Sciatic nerve (tissue), 2 donors: ENCODE results near the gene WRAP73. TPM values are rescaled to one million over a fixed set of nuclear protein-coding genes. Genes with fewer than 3 reads are reported as not detected.
"Not testable (repeated sequence)": the region's sequence is repeated elsewhere in the genome, so short reads cannot be mapped to it uniquely, and the experiment has no call there.

ENCODE experiments used
- ATAC-seq: fragments of 200-7000 bp; cut with Tn5 transposase; one replicate; pipeline ENCODE4 v1.9.1; 2020; ENCODE audit warnings: mild to moderate bottlenecking, moderate library complexity
- DNase-seq: peaks from one replicate; pipeline ENCODE4 v3.0.0-alpha.2; 2020; ENCODE audit warnings: low spot score
- intact Hi-C: fragments of 100-400 bp; cut with DNase I; formaldehyde crosslinking; loops from one replicate; pipeline ENCODE4 v1.14.2; 2022
- total RNA-seq: library from RNA; stranded (reverse); fragmentation: NEBNext Ultra II Directional; extraction: Animal tissue kit (Norgen Biotek cat#: 25700); gene quantifications from one replicate; pipeline ENCODE4 v1.2.1, GENCODE V29; 2021
- donor health status: DM: no; HTN: no; CAD: no.
- donor health status: DM: no; HTN: no; CAD: no.

Gene WRAP73
- total RNA-seq, 1 donor from 2014 or later: 18.9 TPM

DNA sequence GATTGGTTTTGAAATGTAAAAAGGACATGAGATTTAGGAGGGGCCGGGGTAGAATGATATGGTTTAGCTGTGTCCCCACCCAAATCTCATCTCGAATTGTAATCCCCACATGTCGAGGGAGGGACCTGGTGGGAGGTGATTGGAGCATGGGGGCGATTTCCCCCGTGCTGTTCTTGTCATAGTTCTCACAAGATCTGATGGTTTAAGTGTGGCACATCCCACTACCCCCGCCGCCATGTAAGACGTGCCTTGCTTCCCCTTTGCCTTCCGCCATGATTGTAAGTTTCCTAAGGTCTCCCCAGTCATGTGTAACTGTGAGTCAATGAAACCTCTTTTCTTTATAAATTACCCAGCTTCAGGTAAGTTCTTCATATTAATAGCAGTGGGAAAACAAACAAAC, 27.8 kb downstream of the WRAP73 start:
- intact Hi-C loops, ATAC-seq, DNase-seq: not testable (repeated sequence)

DNA sequence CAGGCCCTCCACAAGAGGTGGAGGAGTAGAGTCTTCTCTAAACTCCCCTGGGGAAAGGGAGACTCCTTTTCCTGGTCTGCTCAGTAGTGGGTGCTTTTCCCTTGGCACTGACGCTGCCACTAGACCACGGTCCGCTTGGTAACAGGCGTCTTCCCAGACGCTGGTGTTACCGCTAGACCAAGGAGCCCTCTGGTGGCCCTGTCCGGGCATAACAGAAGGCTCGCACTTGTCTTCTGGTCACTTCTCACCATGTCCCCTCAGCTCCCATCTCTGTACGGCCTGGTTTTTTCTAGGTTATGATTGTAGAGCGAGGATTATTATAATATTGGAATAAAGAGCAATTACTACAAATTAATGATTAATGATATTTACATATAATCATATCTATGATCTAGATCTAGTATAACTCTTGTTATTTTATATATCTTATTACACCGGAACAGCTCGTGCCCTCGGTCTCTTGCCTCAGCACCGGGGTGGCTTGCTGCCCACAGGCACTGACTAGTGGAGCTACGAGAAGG, 28.7 kb downstream of the WRAP73 start:
- not testable (repeated sequence) for ATAC-seq
- intact Hi-C loops: loop anchor here (1.0 kb wide), 1 partner anchor 55 kb away; no protein-coding TSS in a partner anchor

DNA sequence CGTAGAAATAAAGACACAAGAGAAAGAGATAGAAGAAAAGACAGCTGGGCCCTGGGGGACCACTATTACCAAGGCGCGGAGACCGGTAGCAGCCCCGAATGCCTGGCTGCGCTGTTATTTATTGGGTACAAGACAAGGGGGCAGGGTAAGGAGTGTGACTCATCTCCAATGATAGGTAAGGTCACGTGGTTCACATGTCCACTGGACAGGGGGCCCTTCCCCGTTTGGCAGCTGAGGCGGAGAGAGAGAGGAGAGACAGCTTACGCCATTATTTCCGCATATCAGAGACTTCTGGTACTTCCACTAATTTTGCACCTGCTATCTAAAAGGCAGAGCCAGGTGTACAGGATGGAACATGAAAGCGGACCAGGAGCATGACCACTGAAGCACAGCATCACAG, 29.2 kb downstream of the WRAP73 start:
- DNase-seq: no peak
- ATAC-seq: no peak
- intact Hi-C loops: loop anchor here (1.0 kb wide), 1 partner anchor 54 kb away; no protein-coding TSS in a partner anchor

More for the DNA sequence above, 28.7 kb downstream of the WRAP73 start:
- DNase-seq: not testable (repeated sequence)

DNA sequence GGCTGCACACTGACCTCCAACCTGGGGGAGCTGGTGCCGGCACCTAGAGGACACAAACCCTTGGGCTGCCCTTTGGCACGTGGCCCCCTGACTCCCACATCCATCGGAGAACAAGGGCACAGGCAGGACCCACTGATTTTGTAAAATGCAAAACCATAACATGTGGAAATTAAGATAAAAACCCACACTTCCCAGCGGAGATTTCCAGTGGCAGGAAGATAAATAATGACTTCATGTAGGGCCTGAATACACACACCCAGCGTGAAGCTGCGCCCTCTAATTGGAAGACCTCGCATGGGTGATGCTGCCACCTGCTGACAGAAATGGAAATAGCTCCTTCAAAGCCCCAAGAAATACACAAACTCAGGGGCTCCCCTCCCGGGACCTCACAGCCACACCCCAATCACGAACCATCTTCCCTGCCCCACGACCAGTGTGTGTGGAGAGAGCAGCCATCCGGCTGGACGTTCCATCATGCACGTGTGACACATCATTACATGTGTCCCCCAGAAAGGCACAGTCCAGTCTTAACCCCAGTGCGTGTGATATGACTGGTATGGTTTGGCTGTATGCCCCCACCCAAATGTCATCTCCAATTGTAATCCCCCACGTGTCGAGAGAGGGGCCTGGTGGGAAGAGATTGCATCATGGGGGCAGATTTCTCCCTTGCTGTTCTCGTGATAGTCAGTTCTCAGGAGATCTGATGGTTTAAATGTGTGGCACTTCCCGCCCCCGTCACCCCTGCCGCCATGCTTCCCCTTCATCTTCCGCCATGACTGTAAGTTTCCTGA, 30.8 kb downstream of the WRAP73 start:
- intact Hi-C loops: loop anchor here (5.0 kb wide), 1 partner anchor 127 kb away; no protein-coding TSS in a partner anchor
- DNase-seq (peak; percentile 88), ATAC-seq (peak; percentile 82)

DNA sequence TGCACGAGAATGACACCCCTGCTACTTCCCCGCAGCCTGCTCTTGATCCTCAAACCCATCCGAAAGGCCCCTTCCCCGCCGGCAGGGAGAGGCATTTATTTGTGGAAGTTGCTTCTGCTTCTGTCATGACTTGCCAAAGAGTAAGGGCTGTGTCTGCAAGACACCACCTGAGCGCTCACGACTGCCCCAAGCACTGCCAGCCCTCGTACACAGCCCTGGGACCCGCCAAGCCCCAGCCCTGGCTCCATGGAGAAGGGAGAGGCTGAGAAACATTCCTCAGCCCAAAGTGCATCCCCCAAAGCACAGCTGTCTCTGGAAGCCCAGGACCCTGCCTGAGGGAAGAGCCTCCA, 31.4 kb downstream of the WRAP73 start:
- intact Hi-C loops: loop anchor here (5.0 kb wide), 1 partner anchor 126 kb away; no protein-coding TSS in a partner anchor
- no peak for DNase-seq
- peak; percentile 13 for ATAC-seq

DNA sequence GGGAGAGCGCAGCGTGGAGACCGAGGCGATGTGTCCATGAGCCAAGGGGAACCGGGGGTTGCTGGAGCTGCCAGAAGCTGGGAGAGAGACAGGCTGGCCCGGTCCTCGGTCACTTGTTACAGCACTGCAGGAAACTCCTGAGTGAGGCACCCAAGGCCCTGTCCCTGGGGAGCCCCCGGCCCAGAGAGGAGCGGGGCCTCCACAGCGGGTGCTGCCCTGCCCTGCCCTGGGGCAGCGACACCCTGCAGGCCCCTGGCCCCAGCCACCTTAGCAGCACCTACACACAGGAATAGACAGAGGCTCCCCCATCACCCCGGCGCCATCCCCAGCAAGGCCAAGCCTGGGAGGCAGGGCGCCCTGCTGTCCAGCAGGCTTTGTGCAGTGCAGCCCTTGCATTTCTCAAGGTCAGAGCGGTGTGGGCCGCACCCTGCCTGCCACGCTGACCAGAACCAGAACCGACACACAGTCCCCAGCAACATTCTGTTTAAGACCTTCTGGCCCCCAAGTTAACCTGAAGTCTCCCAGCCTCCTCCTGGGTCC, 32.0 kb downstream of the WRAP73 start:
- DNase-seq: no peak
- no peak for ATAC-seq
- intact Hi-C loops: loop anchor here (5.0 kb wide), 1 partner anchor 126 kb away; no protein-coding TSS in a partner anchor

DNA sequence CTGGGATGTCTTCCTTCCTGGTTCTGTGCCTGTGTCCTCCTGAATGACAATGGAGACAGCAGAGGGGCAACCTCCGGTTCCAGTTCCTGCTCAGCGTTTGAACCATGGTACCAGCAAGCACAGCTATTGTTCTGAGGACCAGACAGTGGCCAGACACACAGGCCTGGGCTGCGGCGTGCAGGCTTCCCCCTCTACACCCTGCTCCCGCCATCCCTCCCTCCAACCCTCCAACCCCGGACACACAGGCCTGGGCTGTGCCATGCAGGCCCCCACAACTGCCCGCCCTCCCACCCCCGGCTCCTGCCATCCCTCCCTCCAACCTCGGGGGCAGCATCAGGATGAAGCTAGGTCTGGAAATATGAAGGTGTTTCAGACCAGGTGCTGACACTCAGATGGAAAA, 33.0 kb downstream of the WRAP73 start:
- intact Hi-C loops: loop anchor here (5.0 kb wide), 1 partner anchor 125 kb away; no protein-coding TSS in a partner anchor
- DNase-seq (no peak), ATAC-seq (no peak)

DNA sequence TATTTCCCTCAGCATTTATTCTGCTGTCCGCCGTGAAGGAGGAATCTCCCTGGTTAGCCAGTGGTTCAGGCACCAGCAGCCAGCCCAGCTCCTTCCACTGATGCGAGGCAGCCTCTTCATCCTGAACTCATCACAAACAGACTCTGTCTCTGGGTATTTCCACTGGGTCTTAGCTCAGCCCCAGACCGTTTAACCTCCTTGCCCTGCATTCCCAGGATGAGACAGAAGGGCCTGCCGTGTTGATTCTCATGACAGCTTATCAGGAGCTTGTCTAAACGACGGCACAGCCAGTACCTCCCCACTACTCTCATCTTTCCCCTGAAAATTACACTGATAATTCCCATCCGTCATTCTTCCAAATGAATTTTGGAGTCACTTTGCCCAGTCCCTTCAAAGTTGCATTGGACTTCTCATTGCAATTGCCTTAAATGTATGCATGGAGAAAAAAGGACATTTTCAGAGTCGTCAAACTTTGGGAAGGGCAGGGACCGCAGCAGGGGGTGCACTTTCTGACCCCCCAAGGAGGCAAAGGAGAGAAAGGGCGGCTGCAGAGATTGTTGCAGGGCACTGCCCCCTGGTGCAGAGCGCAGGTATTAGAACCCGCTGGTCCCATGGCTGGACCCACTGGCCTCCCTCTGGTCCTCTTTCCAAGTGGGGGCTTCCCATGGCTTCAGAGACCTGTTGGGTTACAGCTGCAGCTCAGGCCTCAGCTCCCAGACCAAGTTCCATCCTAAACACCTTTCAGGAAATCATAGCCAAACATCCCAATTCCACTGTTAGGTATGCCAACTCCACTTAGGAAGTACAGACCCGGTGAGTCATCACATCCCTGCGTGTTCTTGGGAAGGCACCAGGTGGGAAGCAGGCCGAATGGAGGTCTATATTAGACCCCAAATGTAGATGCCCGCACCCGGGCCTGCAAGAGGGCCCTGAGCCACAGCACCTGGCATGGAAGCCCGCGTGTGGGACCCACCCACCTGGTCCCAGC, 34.9 kb downstream of the WRAP73 start:
- DNase-seq (no peak), ATAC-seq (no peak)
- intact Hi-C loops: loop anchor here (5.0 kb wide), 1 partner anchor 123 kb away; no protein-coding TSS in a partner anchor

DNA sequence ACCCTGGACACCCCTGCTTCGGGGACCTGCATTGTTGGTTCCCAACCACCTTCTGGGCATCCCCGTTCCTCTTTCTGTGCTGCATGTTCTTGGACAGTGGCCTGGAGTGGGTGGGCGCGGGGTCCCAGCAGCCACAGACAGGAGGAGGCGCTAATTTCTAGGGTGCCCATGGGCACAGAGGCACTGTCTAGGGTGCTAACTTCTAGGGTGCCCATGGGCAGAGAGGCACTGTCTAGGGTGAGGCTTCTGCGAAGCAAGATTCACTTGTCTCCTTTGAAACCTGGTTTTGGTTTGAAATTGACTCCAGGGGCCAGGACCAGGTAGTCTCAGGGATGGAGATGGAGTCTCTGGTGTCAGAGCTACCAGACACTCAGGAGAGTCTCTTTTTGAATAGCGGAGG, 37.8 kb downstream of the WRAP73 start:
- no peak for DNase-seq
- intact Hi-C loops: no loop called here
- ATAC-seq: no peak

DNA sequence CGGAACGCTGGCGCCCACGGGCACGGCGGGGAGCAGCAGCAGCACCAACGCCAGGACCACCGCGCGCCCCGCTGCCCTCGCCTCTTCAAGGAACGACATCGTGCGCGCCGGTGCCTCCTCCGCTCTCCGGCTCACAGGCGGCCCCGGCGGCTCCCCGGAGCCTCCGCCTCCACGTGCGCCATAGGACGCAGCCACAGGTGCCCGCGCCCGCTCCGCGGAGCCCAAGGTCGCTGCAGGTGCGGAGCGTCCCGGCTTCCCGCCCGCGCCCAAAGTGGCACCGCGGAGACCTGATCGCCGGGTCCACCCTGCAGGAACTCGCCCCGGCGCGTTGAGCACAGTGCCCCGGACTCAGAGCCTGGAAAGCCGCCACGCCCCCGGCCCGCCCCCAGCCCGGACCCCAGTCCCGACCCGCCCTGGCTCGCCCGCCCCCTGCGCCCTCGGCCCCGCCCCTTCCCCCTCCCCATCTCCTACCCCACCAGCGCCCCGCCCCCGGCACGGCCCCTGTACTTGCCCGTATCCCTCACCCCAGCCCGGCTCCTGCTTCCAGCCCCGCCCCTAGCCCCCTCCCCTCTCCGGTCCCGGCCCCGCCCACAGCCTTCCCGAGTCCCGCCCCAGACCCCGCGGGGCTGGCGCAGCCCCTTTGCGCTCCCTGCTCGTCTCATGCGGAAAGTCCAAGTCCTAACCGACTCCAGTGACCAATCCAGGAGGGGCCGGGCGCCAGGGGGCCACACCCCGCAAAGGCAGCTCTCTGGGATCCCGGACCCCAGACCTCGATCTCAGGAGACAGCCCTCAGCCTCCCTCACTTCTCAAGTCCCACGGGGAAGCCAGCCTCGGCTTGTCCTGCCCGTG, 38.5 kb downstream of the WRAP73 start, which contains the start of gene MEGF6:
MEGF6 (minus strand) TSS at position 339 of the 850 bp plus-strand sequence; CDS start at position 99, 240 bp downstream.
- DNase-seq: peak; percentile 84
- intact Hi-C loops: no loop called here
- peak; percentile 84 for ATAC-seq

DNA sequence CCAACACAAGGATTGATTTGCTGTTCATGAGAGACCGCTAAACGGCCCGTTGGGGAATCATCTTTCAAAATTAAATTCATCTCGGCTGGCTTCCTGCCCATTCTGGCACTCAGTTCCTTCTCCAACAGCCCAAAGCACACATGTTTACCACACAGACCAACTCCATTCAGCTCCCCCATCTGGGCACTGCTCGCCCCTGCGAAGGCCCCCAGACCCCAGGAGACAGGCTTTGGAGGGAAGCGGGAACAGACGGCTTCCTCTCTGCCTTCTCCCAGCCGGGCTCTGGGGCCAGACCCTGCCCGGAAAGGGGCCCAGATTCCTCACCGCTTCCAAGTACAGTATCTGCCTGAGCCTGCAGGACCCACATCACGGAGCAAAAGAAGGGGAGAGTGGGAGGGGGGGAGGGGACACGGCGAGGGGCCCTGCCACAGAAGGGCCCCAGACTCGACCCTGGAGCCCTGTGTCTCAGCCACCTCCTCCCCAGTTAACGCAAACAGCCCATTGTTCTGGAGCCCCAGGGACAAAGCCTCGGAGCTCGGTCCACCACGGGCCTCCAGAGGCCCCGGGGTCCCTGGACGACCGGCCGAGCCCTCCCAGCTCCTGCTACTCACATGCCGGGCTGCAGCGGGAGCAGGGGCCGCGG, 39.3 kb downstream of the WRAP73 start:
- DNase-seq: no peak
- ATAC-seq: no peak
- intact Hi-C loops: no loop called here

DNA sequence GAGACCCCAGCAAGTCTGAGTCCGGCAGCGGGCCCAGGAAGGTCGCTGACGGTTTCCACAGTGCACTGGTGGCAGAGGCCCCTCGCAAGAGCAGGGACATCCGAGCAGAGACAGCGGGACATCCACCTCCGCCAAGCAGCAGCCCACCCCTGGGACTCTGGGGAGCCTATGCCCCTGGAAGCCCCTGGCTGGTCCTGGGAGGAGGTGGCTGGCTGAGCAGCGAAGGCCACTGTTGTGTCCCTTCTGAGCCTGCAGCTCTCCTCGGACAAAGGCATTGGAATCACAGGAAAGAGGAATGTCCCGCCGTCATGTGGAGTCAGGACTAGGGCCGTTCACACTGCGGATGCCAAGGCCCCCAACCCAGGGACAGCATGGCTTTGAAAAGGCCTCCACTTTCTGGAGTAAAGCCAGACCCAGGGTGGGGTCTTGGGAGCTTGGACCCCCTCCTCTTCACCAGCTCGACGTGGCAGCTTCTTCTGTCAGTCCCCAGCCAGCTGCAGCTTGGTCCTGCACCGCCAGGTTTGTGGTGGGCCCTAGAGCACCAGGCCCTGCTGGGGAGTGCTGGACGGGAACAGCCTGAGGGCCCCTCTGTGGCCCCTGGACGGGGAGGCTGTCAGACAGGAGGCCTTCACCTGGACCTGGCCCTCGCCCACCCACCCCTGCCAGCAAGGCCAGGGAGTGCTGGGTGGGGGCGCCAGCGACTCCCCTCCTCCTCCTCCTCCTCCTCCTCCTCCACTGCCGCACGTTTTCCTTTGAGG, 40.0 kb downstream of the WRAP73 start:
- DNase-seq: no peak
- intact Hi-C loops: no loop called here
- ATAC-seq: peak; percentile 17

DNA sequence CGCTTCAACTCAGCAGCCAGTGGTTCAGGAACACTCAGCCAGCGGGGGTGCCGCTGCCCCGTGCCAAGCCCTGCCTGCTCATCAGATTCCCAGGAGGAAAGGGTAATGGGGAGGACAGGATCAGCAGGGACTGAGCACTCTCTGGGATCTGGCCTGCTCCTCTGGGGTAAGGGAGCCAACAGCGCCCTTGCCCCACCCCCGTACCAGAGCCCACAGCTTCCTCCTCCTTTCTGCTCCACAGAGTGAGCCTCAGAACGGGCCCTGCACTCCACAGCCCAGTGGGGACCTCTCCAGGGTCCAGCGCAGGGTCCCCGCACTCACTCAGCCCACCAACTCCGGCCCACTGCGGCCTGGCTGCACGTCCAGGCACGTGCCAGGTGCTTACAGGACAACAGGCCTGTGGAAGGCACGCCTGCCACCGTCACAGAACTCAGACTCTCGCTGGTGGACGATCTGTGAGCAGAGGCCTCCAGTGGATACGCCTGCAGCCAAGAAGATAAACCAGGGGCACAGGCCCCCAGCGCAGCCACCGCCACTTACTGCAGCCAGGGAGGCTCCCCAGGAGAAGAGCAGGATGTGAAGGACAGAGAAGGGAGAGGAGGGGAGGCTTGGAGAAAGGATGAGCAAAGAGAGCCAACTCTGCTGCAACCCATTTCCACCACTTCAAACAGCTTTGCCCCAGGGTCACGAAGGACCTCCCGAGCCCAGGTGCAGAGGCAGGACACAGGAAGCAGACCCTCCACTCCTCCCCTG, 40.7 kb downstream of the WRAP73 start:
- DNase-seq: no peak
- intact Hi-C loops: no loop called here
- ATAC-seq: no peak

DNA sequence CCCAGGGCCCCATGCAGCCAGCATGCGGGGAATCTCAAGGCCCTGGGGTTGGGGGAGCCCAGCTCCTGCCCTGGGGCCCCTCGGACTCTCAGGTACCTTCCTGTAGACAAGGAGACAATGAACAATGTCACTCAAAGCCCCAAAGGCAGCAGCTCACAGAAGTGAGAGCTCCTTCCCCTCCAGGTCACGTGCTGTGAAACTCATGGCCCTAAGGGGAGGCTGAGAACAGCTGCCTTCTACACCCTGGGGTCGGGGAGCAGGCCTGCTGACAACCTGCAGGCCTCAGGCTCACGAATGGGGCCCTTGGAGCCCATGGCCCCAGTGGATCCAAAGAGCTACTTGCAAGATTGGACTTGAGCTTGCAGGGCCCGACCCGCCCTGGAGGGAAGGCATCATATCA, 41.7 kb downstream of the WRAP73 start:
- intact Hi-C loops: no loop called here
- ATAC-seq: no peak
- no peak for DNase-seq

DNA sequence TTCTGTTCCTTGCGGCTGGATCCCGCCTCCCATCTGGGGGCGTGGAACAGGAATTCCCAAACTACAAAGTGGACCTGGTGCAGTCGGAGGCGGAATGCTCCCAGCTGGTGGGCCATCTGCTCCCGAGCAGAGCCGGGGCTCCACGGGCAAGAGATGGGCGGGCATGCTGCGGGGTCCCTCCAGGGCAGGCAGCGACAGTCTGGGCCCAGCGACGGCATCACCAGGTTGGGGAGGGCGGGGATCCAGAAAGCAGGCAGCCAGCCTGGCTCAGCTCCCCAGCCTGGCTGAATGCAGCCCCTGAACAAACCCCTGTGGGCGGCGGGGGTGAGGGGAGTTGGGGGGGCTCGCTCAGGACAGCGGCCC, 42.2 kb downstream of the WRAP73 start:
- no peak for DNase-seq
- no peak for ATAC-seq
- intact Hi-C loops: no loop called here
